ENCODE results near the gene TRIM37.

Gene TRIM37

DNA sequence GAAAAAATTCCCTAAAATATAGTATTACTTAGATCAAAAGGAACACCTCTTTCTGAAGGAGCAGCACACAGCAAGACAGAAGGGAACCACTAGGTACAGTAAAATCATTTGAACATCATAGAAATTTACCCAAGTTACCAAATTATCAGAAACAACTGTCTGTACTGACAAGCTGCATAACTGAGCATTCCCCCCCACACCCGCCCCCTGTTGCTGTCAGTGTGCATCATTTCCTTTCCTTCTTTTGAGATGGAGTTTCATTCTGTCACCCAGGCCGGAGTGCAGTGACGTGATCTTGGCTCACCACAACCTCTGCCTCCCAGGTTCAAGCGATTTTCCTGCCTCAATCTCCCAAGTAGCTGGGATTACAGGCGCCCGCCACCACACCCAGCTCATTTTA lies 120.7 kb downstream of the TRIM37 start:
- no peak overlapping the region for H3K4me3 ChIP-seq (ENCODE audit: low read depth, low read length)
- no peak for DNase-seq (ENCODE audit: low read depth)
- TF ChIP-seq, protein P1, sequence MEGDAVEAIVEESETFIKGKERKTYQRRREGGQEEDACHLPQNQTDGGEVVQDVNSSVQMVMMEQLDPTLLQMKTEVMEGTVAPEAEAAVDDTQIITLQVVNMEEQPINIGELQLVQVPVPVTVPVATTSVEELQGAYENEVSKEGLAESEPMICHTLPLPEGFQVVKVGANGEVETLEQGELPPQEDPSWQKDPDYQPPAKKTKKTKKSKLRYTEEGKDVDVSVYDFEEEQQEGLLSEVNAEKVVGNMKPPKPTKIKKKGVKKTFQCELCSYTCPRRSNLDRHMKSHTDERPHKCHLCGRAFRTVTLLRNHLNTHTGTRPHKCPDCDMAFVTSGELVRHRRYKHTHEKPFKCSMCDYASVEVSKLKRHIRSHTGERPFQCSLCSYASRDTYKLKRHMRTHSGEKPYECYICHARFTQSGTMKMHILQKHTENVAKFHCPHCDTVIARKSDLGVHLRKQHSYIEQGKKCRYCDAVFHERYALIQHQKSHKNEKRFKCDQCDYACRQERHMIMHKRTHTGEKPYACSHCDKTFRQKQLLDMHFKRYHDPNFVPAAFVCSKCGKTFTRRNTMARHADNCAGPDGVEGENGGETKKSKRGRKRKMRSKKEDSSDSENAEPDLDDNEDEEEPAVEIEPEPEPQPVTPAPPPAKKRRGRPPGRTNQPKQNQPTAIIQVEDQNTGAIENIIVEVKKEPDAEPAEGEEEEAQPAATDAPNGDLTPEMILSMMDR (IDR thresholded peaks at IDR 0.05; ENCODE audit: insufficient read depth, low read depth, low read length, missing control alignments) = no peak

DNA sequence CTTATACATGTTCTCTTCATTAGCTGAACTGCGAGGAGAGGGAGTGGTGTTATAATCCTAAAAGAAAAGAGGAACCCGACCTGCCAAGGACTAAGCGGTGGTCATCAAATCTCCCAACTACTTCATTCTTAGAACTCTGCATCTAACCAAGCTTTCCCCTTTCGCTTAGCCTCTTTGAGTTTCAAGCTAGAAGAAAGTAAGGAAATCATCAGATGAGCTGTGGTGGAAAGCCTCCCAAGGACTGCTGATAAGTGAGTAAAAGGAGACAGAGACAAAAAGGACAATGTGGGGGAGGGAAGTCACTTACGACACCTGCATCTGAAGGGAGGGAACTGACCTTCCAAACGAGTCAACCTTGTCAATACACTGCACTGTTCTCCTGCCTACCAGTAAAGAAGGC lies 121.3 kb downstream of the TRIM37 start:
- TF ChIP-seq, protein P1 (IDR thresholded peaks at IDR 0.05; ENCODE audit: insufficient read depth, low read depth, low read length, missing control alignments) = no peak
- no peak for DNase-seq (ENCODE audit: low read depth)
- no peak overlapping the region for H3K4me3 ChIP-seq (ENCODE audit: low read depth, low read length)

DNA sequence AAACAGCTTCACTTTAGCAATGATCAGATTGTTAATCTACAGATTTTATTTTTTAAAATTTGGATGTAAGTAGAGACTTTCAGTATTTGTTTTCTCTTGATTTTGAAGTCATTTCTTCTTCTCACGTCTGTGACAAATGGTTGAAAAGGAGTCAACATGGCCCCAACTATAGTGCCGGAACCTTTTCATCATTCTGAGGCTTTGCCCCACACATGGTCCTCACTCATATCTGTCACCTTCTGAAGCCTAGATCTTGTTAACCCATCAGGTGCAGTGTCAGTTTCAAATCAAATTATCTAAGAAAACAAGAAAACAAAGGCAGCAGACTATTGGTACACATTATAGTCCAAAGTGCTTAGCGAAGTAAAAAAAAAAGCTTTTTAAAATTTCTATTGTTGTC lies 124.1 kb downstream of the TRIM37 start:
- DNase-seq (ENCODE audit: low read depth) = no peak
- TF ChIP-seq, protein P1 (IDR thresholded peaks at IDR 0.05; ENCODE audit: insufficient read depth, low read depth, low read length, missing control alignments) = no peak
- H3K4me3 ChIP-seq (ENCODE audit: low read depth, low read length) = no peak overlapping the region

DNA sequence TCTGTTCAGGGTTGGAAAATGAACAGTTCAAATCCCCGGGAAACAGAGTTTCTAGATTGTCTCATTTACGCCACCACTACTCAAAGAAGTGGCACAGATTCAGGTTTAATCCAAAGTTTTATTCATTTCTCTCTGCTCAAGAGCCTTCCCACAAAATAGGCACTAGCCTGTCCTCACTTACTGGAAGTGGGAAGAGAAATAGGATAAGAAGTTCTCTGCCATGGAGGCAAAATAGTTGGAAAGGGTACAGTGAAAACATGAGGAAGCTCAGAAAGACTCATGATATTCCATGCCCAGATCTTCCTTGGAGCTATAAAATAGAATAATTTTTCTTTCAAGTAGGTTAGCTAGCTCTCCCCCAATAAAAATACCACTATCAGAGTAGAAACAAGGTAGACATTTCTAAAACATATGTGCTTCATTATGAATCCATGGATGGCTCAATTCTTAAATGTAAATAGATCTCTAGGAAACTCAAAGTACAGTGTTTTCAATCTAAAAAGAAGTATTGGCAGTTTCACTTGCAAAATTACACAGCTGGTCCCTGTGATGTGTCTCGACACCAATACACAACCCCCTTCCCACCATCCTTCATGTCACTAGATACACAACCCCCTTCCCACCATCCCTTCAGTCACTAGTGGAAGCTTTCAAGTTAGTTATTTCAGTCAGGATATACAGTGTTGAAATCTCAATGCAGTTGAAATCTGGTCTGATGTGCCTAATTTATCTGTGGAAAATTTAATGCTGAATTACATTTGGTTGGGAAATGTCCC lies 125.8 kb downstream of the TRIM37 start:
- TF ChIP-seq, protein P1 (IDR thresholded peaks at IDR 0.05; ENCODE audit: insufficient read depth, low read depth, low read length, missing control alignments) = no peak
- DNase-seq (ENCODE audit: low read depth) = no peak
- H3K4me3 ChIP-seq (ENCODE audit: low read depth, low read length) = no peak overlapping the region

DNA sequence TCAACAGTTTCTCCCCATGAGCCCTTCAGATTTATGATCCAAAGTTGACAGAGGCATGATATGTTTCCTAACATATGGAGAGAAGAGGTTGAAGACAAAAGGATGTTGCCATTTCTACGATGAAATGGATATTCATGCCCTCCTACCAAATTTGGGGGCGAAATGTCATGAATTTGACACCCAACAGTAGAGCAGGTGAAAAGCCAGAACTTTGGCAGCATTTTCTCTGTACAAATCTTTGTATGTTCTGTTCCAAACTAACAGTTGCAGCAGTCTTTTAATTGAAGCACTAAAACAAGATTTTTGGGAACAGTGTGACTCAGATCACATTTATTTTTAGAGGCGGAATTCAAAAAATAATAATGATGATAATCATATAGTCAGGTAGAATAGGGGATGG lies 130.1 kb downstream of the TRIM37 start:
- H3K4me3 ChIP-seq (ENCODE audit: low read depth, low read length) = no peak overlapping the region
- DNase-seq (ENCODE audit: low read depth) = no peak
- TF ChIP-seq, protein P1 (IDR thresholded peaks at IDR 0.05; ENCODE audit: insufficient read depth, low read depth, low read length, missing control alignments) = no peak

DNA sequence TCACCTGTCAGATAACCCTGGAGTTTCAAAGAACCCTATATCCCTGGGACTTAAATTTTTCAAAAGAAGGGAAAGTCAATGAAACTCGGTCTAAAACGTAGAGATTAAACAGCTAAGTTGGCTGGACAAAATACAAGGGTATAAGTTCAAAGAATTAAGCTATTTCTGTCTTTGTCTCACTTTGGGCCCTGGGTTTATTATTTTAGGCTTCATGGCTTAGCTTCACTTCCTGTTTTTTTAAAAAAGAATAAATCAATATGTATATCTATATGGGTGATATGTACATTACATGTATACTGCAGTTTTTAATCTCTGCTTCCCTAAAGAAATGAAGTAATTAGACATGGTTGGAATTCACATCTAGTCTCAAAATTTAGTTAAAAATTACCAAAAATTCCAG lies 132.3 kb downstream of the TRIM37 start:
- TF ChIP-seq, protein P1 (IDR thresholded peaks at IDR 0.05; ENCODE audit: insufficient read depth, low read depth, low read length, missing control alignments) = no peak
- H3K4me3 ChIP-seq (ENCODE audit: low read depth, low read length) = no peak overlapping the region
- no peak for DNase-seq (ENCODE audit: low read depth)
